Prostate gland (tissue), 2 donors: ENCODE data around the gene NPBWR2. TPM values are rescaled to one million over a fixed set of nuclear protein-coding genes. Genes with fewer than 3 reads are reported as not detected.

Experiments
- DNase-seq: peaks from one replicate; pipeline ENCODE4 v3.0.0-alpha.2; 2019; ENCODE audit warnings: low spot score
- H3K27ac ChIP-seq, 2 donors: fragments of 200-600 bp; sonication (generic); 2 replicates each; pipeline ENCODE4 v1.5.1; 2017 to 2019
- H3K27me3 ChIP-seq: fragments of 200-600 bp; sonication (generic); replicated peaks from 2 replicates; pipeline ENCODE4 v1.5.1; 2019; ENCODE audit not compliant: insufficient read depth
- H3K36me3 ChIP-seq, 2 donors: fragments of 200-600 bp; sonication (generic); 1 replicate in 1 of 2; 2 replicates in 1 of 2; pipeline versions ENCODE4 v1.5.1 to v1.8.1; 2017 to 2019
- H3K4me1 ChIP-seq: fragments of 200-600 bp; sonication (generic); replicated peaks from 2 replicates; pipeline ENCODE4 v1.5.1; 2019
- H3K4me3 ChIP-seq, 2 donors: fragments of 200-600 bp; sonication (generic); 2 replicates each; pipeline ENCODE4 v1.5.1; 2017 to 2019
- H3K9me3 ChIP-seq: fragments of 200-600 bp; sonication (generic); 2 replicates; pipeline ENCODE4 v1.5.1; 2017
- CTCF ChIP-seq, 4 experiments: fragments of 200-600 bp in 2 of 4; fragments of 450-650 bp in 2 of 4; sonication (generic) in 2 of 4; IDR thresholded peaks; 1 replicate in 3 of 4; 2 replicates in 1 of 4; pipeline ENCODE4 v1.5.1; 2016 to 2019; ENCODE audit warnings: antibody characterized with exemption in 4 of 4, mild to moderate bottlenecking in 2 of 4, moderate library complexity in 2 of 4
- POLR2A ChIP-seq: fragments of 450-650 bp; IDR thresholded peaks from one replicate; pipeline ENCODE4 v1.6.1; 2016; ENCODE audit warnings: antibody characterized with exemption, mild to moderate bottlenecking
- POLR2AphosphoS5 ChIP-seq: sonication (generic); formaldehyde crosslinking; IDR thresholded peaks from one replicate; pipeline ENCODE4 v1.6.1; 2017; ENCODE audit warnings: antibody characterized with exemption
- WGBS: methylation state at CpG from one replicate; pipeline ENCODE4 v1.1.5; 2018; 5-methylcytosine and 5-hydroxymethylcytosine counted together
- intact Hi-C: fragments of 100-400 bp; cut with DNase I; formaldehyde crosslinking; loops from one replicate; pipeline ENCODE4 v1.14.2; 2022
- microRNA-seq: library from miRNA; unstranded; fragments of <30 nt; microRNA quantifications from one replicate; pipeline ENCODE4, GENCODE V29; 2016
- small RNA-seq, 2 donors: library from RNA; depleted of rRNA; stranded (forward); fragments of <200 nt; gene quantifications; one replicate each; pipeline ENCODE3, GENCODE V24; 2016
- total RNA-seq, 2 donors: library from RNA; depleted of rRNA; stranded (reverse); fragments of >200 nt; gene quantifications; one replicate each; pipeline ENCODE4 v1.1.0, GENCODE V29; 2016

NPBWR2 gene
- total RNA-seq, 2 donors from 2014 or later, result not detected

GRCh38 chr20:64055396-64055892 lies 51.9 kb downstream of the NPBWR2 start:
- H3K27ac ChIP-seq, result no peak overlapping the region
- WGBS, result 68% methylated on average over 9 of the region's 9 CpGs

GRCh38 chr20:64053841-64054661 lies 53.3 kb downstream of the NPBWR2 start:
- 45% methylated on average over 17 of the region's 17 CpGs for WGBS
- no peaks in the 10 kb centered on the region for H3K36me3 ChIP-seq
- H3K27me3 ChIP-seq, result peaks cover 16% of the 10 kb centered on the region
- DNase-seq, result no peak
- H3K4me3 ChIP-seq, result no peak overlapping the region
- TF ChIP-seq CTCF (IDR thresholded peaks at IDR 0.05), result no peak
- no peak for TF ChIP-seq POLR2AphosphoS5
- intact Hi-C loops, result no loop called here
- no peak overlapping the region for H3K27ac ChIP-seq
- H3K9me3 ChIP-seq, result no peaks in the 10 kb centered on the region
- H3K4me1 ChIP-seq, result peaks cover 6% of the 10 kb centered on the region

More at GRCh38 chr20:64055396-64055892, 51.9 kb downstream of the NPBWR2 start:
- Histone ChIP-seq H3K36me3 (no peaks in the 10 kb centered on the region), H3K27me3 (peaks cover 12% of the 10 kb centered on the region), H3K4me1 (peaks cover 6% of the 10 kb centered on the region), H3K9me3 (no peaks in the 10 kb centered on the region), H3K4me3 (no peak overlapping the region)
- no peak for DNase-seq
- intact Hi-C loops, result no loop called here
- TF ChIP-seq CTCF (IDR thresholded peaks at IDR 0.05) (no peak), POLR2A (no peak), POLR2AphosphoS5 (no peak)

Small RNA genes lying within 50 kb of the gene (microRNA-seq; reads per million reads assigned to microRNA genes)
- 0.50 reads per million for gene MIR6813

Small RNA genes lying within 50 kb of the gene (small RNA-seq; reads per million reads assigned to genes)
- gene AL355803.1, result 0 reads per million in 2 donors
- gene MIR6813, result 0 to 0.20 reads per million in 2 donors

Other genes with a start within 250 kb of the NPBWR2 start
- gene ABHD16B, start 246.1 kb downstream of the NPBWR2 start, total RNA-seq, result 1 to 10 TPM in 1 of 2 donors, not detected in 1; 1.6 TPM
- gene TPD52L2, start 242.3 kb downstream of the NPBWR2 start, total RNA-seq, result 100 to 1,000 TPM; 105 to 127 TPM
- 10 to 100 TPM; 44.4 to 66.6 TPM for gene DNAJC5, start 212.4 kb downstream of the NPBWR2 start, total RNA-seq
- 10 to 100 TPM; 46.6 to 66.2 TPM for gene UCKL1, start 151.1 kb downstream of the NPBWR2 start, total RNA-seq
- gene ZNF512B, start 137.6 kb downstream of the NPBWR2 start, total RNA-seq, result 10 to 100 TPM; 12.2 to 24.6 TPM
- gene SAMD10, start 127.9 kb downstream of the NPBWR2 start, total RNA-seq, result 10 to 100 TPM in 1 of 2 donors, 1 to 10 TPM in 1; 6.0 to 14.7 TPM
- gene PRPF6, start 126.4 kb downstream of the NPBWR2 start, total RNA-seq, result 10 to 100 TPM; 60.9 to 99.6 TPM
- gene C20orf204, start 71.4 kb downstream of the NPBWR2 start, total RNA-seq, result 1 to 10 TPM in 1 of 2 donors, under 1 TPM in 1; 0.64 to 3.1 TPM
- 10 to 100 TPM in 1 of 2 donors, 1 to 10 TPM in 1; 4.7 to 12.8 TPM for gene SOX18, start 57.9 kb downstream of the NPBWR2 start, total RNA-seq
- gene TCEA2, start 44.4 kb downstream of the NPBWR2 start, total RNA-seq, result 10 to 100 TPM; 45.0 to 69.5 TPM
- gene RGS19, start 28.0 kb downstream of the NPBWR2 start, total RNA-seq, result 10 to 100 TPM; 13.3 to 15.1 TPM
- 1 to 10 TPM; 1.5 to 2.9 TPM for gene OPRL1, start 27.5 kb downstream of the NPBWR2 start, total RNA-seq
- 10 to 100 TPM in 1 of 2 donors, not detected in 1; 10.2 TPM for gene LKAAEAR1, start 23.2 kb downstream of the NPBWR2 start, total RNA-seq
- gene MYT1, start 56.9 kb upstream of the NPBWR2 start, total RNA-seq, result under 1 TPM; 0.27 to 0.74 TPM
- gene PCMTD2, start 148.2 kb upstream of the NPBWR2 start, total RNA-seq, result 100 to 1,000 TPM; 143 to 147 TPM